GM23338 (cell line): Measurements from ENCODE around the gene LMO7. TPM values are rescaled to one million over a fixed set of nuclear protein-coding genes. Genes with fewer than 3 reads are reported as not detected.

Experiments
- ATAC-seq: fragments of 200-7000 bp; cut with Tn5 transposase; 3 replicates; pipeline ENCODE4 v1.9.1; 2020
- DNase-seq: peaks from one replicate; pipeline ENCODE4 v3.0.0-alpha.2; 2015; ENCODE audit warnings: low spot score
- H2AFZ ChIP-seq: fragments of 200-600 bp; sonication (generic); 2 replicates; pipeline ENCODE4 v1.8.0; 2016; ENCODE audit warnings: antibody characterized with exemption, mild to moderate bottlenecking, moderate library complexity
- H3F3A ChIP-seq: fragments of 200-600 bp; sonication (generic); replicated peaks from 2 replicates; pipeline ENCODE4 v1.8.0; 2017; ENCODE audit warnings: antibody characterized with exemption, mixed run types, low read depth
- H3K27ac ChIP-seq: fragments of 200-600 bp; sonication (generic); 2 replicates; pipeline ENCODE4 v1.6.1; 2016; ENCODE audit warnings: low read depth
- H3K27me3 ChIP-seq: fragments of 200-600 bp; sonication (generic); 2 replicates; pipeline ENCODE4 v1.8.0; 2016; ENCODE audit warnings: mild to moderate bottlenecking, mixed run types, moderate library complexity; ENCODE audit not compliant: insufficient read depth
- H3K36me3 ChIP-seq: fragments of 200-600 bp; sonication (generic); 2 replicates; pipeline ENCODE4 v1.8.0; 2016; ENCODE audit warnings: mild to moderate bottlenecking; ENCODE audit not compliant: insufficient read depth
- H3K4me1 ChIP-seq: fragments of 200-600 bp; sonication (generic); 2 replicates; pipeline ENCODE4 v1.8.0; 2016; ENCODE audit warnings: mild to moderate bottlenecking, moderate library complexity; ENCODE audit not compliant: insufficient read depth
- H3K4me2 ChIP-seq: fragments of 200-600 bp; sonication (generic); 2 replicates; pipeline ENCODE4 v1.7.1; 2017; ENCODE audit warnings: mixed run types
- H3K4me3 ChIP-seq: fragments of 200-600 bp; sonication (generic); 2 replicates; pipeline ENCODE4 v1.6.1; 2016; ENCODE audit warnings: mixed run types
- H3K79me2 ChIP-seq: fragments of 200-600 bp; sonication (generic); replicated peaks from 2 replicates; pipeline ENCODE4 v1.8.0; 2017; ENCODE audit warnings: mild to moderate bottlenecking; ENCODE audit not compliant: insufficient read depth
- H3K9me2 ChIP-seq: fragments of 200-600 bp; sonication (generic); 2 replicates; pipeline ENCODE4 v1.8.0; 2017; ENCODE audit not compliant: insufficient read depth
- H4K20me1 ChIP-seq: fragments of 200-600 bp; sonication (generic); replicated peaks from 2 replicates; pipeline ENCODE4 v1.8.0; 2017; ENCODE audit warnings: mild to moderate bottlenecking; ENCODE audit not compliant: insufficient read depth
- H3K27ac Mint-ChIP-seq: 2 replicates; pipeline ENCODE4 v1.8.0; 2020; ENCODE audit warnings: inconsistent platforms, mild to moderate bottlenecking, moderate library complexity, mixed read lengths
- H3K27me3 Mint-ChIP-seq: 3 replicates; pipeline ENCODE4 v1.8.0; 2022; ENCODE audit warnings: low read depth, mild to moderate bottlenecking, moderate library complexity, mixed read lengths, inconsistent platforms; ENCODE audit not compliant: insufficient read depth, poor library complexity
- H3K36me3 Mint-ChIP-seq: 3 replicates; pipeline ENCODE4 v1.8.0; 2021; ENCODE audit warnings: low read depth, mild to moderate bottlenecking, inconsistent platforms, moderate library complexity, mixed read lengths
- H3K4me1 Mint-ChIP-seq: 3 replicates; pipeline ENCODE4 v1.8.0; 2020; ENCODE audit warnings: mild to moderate bottlenecking, inconsistent platforms, mixed read lengths
- H3K4me3 Mint-ChIP-seq: 3 replicates; pipeline ENCODE4 v1.8.0; 2021; ENCODE audit warnings: moderate library complexity, mild to moderate bottlenecking, inconsistent platforms, mixed read lengths
- H3K9me3 Mint-ChIP-seq: 3 replicates; pipeline ENCODE4 v1.8.0; 2020; ENCODE audit warnings: moderate library complexity, mild to moderate bottlenecking, inconsistent platforms, mixed read lengths
- CREB1 ChIP-seq: fragments of 250-450 bp; sonication (Bioruptor Pico); IDR thresholded peaks from 2 replicates; pipeline ENCODE4 v1.5.0; 2020; ENCODE audit warnings: low read depth, mild to moderate bottlenecking, moderate library complexity
- EZH2 ChIP-seq: fragments of 200-600 bp; sonication (generic); IDR thresholded peaks from one replicate; pipeline ENCODE4 v1.8.0; 2017; ENCODE audit warnings: antibody characterized with exemption, mild to moderate bottlenecking, low read depth; ENCODE audit not compliant: unreplicated experiment
- EZH2phosphoT487 ChIP-seq: fragments of 200-600 bp; sonication (generic); IDR thresholded peaks from one replicate; pipeline ENCODE4 v1.8.1; 2018; ENCODE audit warnings: antibody characterized with exemption; ENCODE audit not compliant: unreplicated experiment
- JUNB ChIP-seq: IDR thresholded peaks from one replicate; pipeline ENCODE4 v1.6.1; 2016; ENCODE audit warnings: antibody characterized with exemption; ENCODE audit not compliant: unreplicated experiment
- NANOG ChIP-seq: IDR thresholded peaks from 2 replicates; pipeline ENCODE4 v1.6.1; 2016; ENCODE audit warnings: antibody characterized with exemption, borderline replicate concordance
- POLR2AphosphoS5 ChIP-seq: IDR thresholded peaks from 2 replicates; pipeline ENCODE4 v1.6.1; 2016; ENCODE audit warnings: antibody characterized with exemption, low read depth
- REST ChIP-seq: IDR thresholded peaks from one replicate; pipeline ENCODE4 v1.6.1; 2018; ENCODE audit warnings: antibody characterized with exemption; ENCODE audit not compliant: unreplicated experiment
- STAT1 ChIP-seq: IDR thresholded peaks from one replicate; pipeline ENCODE4 v1.6.1; 2016; ENCODE audit warnings: antibody characterized with exemption; ENCODE audit not compliant: unreplicated experiment
- ZNF331 ChIP-seq: fragments of 250-450 bp; sonication (Bioruptor Pico); IDR thresholded peaks from 2 replicates; pipeline ENCODE4 v1.5.0; 2020; ENCODE audit warnings: low read depth, mild to moderate bottlenecking, moderate library complexity
- ZNF462 ChIP-seq: fragments of 250-450 bp; sonication (Bioruptor Pico); IDR thresholded peaks from 2 replicates; pipeline ENCODE4 v1.5.0; 2020; ENCODE audit warnings: mild to moderate bottlenecking, moderate library complexity
- polyA plus RNA-seq: library from polyadenylated mRNA; unstranded; fragments of >200 nt; fragmentation: Nextera tagmentation; extraction: Ambion mirVana; gene quantifications from 2 replicates; pipeline ENCODE4 v1.2.1, GENCODE V29; 2016
- total RNA-seq: library from RNA; depleted of rRNA; stranded (reverse); fragments of >200 nt; shearing (Covaris generic); gene quantifications from 2 replicates; pipeline ENCODE4 v1.2.3, GENCODE V29; 2014

LMO7 gene
- total and polyA plus RNA-seq, 2 experiments from 2014 or later, result 22.3 to 26.9 TPM

GRCh38 chr13:75587679-75588078 is 48.5 kb upstream of the LMO7 start:
- peaks cover 17% of the 10 kb centered on the region; the same call in 2 of the 3 replicates for H3K4me1 Mint-ChIP-seq
- H3K36me3 Mint-ChIP-seq, result peaks cover 22% of the 10 kb centered on the region
- Histone ChIP-seq H3K27me3 (no peaks in the 10 kb centered on the region), H3K4me2 (no peak overlapping the region), H3K4me1 (no peaks in the 10 kb centered on the region), H4K20me1 (no peaks in the 10 kb centered on the region), H3K27ac (peak overlapping the region; percentile 13), H3K79me2 (no peaks in the 10 kb centered on the region), H3K36me3 (no peaks in the 10 kb centered on the region), H3F3A (no peaks in the 10 kb centered on the region), H2AFZ (no peak overlapping the region), H3K4me3 (no peak overlapping the region), H3K9me2 (no peaks in the 10 kb centered on the region)
- TF ChIP-seq CREB1 (CRISPR knock-in tag) (no peak), ZNF331 (no peak), POLR2AphosphoS5 (no peak), REST (no peak), EZH2 (no peak), JUNB (no peak), EZH2phosphoT487 (no peak), STAT1 (no peak), ZNF462 (CRISPR knock-in tag) (no peak), NANOG (no peak)
- DNase-seq, result peak; percentile 81
- no peak overlapping the region for H3K4me3 Mint-ChIP-seq
- peak; percentile 99 for ATAC-seq
- H3K27ac Mint-ChIP-seq, result peak overlapping the region; percentile 85
- peaks cover 1% of the 10 kb centered on the region for H3K27me3 Mint-ChIP-seq
- peaks cover 17% of the 10 kb centered on the region for H3K9me3 Mint-ChIP-seq
